GM21528 (cell line): ENCODE measurements around the gene GNA14.
"Not testable (repeated sequence)": the region's sequence is repeated elsewhere in the genome, so short reads cannot be mapped to it uniquely, and the experiment has no call there.

ENCODE experiments used
- ATAC-seq: cut with Tn5 transposase; IDR thresholded peaks from one replicate; pipeline ENCODE4 v1.9.1; 2021; ENCODE audit warnings: mild to moderate bottlenecking, moderate library complexity; ENCODE audit not compliant: unreplicated experiment, low FRiP score

The GNA14 gene

GRCh38 chr9:77498891-77499290 lies 149.2 kb downstream of the GNA14 start:
- no peak for ATAC-seq

- ATAC-seq = no peak
These were observed 150.6 kb downstream of the GNA14 start for GRCh38 chr9:77497322-77498198.

- ATAC-seq = no peak
These were observed 152.1 kb downstream of the GNA14 start for GRCh38 chr9:77495834-77496671.

GRCh38 chr9:77490279-77490678 lies 157.8 kb downstream of the GNA14 start:
- ATAC-seq = not testable (repeated sequence)

GRCh38 chr9:77489405-77490163 lies 158.5 kb downstream of the GNA14 start:
- not testable (repeated sequence) for ATAC-seq

- no peak for ATAC-seq
These were observed 159.5 kb downstream of the GNA14 start for GRCh38 chr9:77488439-77489126.

- ATAC-seq = no peak
These were observed 161.2 kb downstream of the GNA14 start for GRCh38 chr9:77486968-77487367.

- no peak for ATAC-seq
These were observed 161.7 kb downstream of the GNA14 start for GRCh38 chr9:77486463-77486862.

GRCh38 chr9:77475641-77476473 lies 172.3 kb downstream of the GNA14 start:
- peak; percentile 98 for ATAC-seq

- ATAC-seq = no peak
These were observed 173.2 kb downstream of the GNA14 start for GRCh38 chr9:77474936-77475335.

- no peak for ATAC-seq
These were observed 175.5 kb downstream of the GNA14 start for GRCh38 chr9:77472646-77473045.

GRCh38 chr9:77471572-77471971 lies 176.6 kb downstream of the GNA14 start:
- no peak for ATAC-seq

- ATAC-seq = no peak
These were observed 178.4 kb downstream of the GNA14 start for GRCh38 chr9:77469515-77470231.

GRCh38 chr9:77464661-77465060 lies 183.5 kb downstream of the GNA14 start:
- ATAC-seq = no peak

GRCh38 chr9:77463151-77463550 lies 185.0 kb downstream of the GNA14 start:
- no peak for ATAC-seq

GRCh38 chr9:77462066-77462465 lies 186.1 kb downstream of the GNA14 start:
- no peak for ATAC-seq

- no peak for ATAC-seq
These were observed 187.2 kb downstream of the GNA14 start for GRCh38 chr9:77460938-77461337.

- ATAC-seq = peak; percentile 86
These were observed 190.1 kb downstream of the GNA14 start for GRCh38 chr9:77457916-77458592.
